GM10266 (cell line): Measurements from ENCODE around the gene SUN1.

Experiments used
- DNase-seq: peaks from one replicate; pipeline ENCODE4 v3.0.0; 2012; ENCODE audit errors: extremely low spot score
- TF ChIP-seq, protein P1 (sequence below): IDR thresholded peaks from 2 replicates; pipeline ENCODE4 v1.5.1; 2012; ENCODE audit warnings: mild to moderate bottlenecking, low read depth; ENCODE audit not compliant: control insufficient read depth, insufficient read depth; ENCODE audit errors: missing control alignments

SUN1 gene

DNA sequence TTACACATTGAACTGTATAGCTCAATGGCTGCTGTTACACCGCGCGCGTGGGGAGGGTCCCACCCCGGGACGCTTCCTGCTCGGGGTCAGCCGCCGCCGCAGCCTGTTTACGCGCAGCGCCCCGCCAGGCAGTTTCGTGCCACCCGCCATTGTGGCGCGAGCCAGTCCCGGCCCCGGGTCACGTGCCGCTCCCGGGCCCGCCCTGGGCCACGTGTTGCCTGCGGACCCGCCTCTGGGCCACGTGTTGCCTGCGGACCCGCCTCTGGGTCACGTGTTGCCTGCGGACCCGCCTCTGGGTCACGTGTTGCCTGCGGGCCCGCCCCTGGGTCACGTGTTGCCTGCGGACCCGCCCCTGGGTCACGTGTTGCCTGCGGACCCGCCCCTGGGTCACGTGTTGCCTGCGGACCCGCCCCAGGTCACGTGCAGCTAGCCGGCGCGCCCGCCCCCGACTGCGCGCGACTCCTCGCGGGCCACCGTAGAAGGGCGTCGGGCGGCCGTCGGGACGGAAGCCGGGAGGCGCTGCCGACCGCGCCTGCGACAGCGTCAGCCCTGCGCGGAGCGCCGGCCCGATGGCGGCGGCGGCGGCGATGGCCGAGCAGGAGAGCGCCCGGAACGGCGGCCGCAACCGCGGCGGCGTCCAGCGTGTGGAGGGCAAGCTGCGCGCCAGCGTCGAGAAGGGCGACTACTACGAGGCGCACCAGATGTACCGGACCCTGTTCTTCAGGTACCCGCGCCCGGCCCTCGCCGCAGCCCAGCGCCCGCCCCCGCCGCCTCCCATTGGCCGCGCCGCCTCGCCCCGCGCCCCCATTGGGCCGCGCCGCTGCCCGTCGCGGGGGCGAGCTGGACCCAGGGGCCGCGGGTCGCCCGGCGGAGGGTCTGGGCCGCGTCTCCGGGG, 44.0 kb downstream of the SUN1 start, which contains the start of gene GET4:
Gene GET4, plus strand, starts transcription at position 478 of the 895 bp plus-strand sequence. Its CDS starts 92 bp downstream, at position 570.
- TF ChIP-seq, protein P1, sequence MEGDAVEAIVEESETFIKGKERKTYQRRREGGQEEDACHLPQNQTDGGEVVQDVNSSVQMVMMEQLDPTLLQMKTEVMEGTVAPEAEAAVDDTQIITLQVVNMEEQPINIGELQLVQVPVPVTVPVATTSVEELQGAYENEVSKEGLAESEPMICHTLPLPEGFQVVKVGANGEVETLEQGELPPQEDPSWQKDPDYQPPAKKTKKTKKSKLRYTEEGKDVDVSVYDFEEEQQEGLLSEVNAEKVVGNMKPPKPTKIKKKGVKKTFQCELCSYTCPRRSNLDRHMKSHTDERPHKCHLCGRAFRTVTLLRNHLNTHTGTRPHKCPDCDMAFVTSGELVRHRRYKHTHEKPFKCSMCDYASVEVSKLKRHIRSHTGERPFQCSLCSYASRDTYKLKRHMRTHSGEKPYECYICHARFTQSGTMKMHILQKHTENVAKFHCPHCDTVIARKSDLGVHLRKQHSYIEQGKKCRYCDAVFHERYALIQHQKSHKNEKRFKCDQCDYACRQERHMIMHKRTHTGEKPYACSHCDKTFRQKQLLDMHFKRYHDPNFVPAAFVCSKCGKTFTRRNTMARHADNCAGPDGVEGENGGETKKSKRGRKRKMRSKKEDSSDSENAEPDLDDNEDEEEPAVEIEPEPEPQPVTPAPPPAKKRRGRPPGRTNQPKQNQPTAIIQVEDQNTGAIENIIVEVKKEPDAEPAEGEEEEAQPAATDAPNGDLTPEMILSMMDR, result peak; percentile 24
- peak; percentile 95 for DNase-seq

DNA sequence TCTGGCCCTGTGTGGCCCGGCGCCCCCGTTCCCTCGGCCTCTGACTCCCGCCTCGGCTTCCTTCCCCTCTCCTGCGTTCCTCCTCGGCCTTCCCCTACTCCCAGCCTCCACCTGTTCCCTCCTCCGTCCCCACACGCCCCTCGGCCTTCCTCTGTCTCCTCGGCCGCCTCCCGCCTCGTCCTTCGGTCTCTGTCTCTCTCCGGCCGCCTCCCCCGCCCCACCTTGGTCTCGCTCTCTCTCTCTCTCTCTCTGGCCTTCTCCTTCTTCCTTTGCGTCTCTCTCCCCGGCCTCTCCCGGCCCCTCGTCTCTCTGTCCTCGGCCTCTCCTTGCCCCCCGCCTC, 44.7 kb downstream of the SUN1 start:
- DNase-seq, result no peak

DNA sequence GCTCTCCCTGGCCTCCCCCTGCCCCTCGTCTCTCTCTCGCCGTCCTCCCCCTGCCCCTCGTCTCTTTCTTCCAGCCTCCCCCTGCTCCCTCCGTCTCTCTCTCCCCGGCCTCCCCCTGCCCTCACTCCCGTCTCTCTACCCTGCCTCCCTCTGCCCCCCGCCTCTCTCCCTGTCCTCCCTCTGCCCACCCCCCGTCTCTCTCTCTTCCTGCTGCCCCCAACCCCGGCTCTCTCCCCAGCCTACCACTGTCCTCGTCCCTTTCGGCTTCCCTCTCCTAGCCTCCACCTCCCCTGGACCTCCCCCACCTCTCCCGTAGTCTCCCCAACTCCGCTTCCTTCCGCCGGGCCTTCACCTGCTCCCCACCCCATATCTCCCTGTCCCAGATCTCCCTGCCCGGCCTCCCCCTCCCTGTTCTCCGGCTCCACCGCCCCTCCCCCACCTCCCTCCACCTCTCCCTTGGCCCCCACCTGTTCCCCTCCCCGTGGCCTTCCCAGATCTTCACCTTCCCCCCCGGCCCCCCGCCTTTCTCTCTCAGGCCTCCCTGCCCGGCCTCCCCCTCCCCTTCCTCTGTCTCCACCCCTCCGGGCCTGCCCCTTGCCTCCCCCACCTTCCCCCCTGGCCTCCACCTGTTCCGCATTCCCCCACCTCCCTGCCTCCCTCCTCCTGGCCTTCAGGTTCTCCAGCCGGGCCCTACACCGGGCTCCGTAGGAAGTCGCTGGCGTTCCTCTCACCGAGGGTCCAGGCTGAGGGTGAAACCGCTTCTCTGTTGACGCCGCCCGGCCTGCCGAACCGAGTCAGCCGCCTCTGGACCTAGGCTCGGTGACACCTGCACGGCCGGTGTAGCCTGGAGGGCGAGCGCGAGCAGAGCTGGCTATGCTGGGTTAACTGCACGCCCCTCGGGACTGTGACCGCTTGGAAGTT, 45.3 kb downstream of the SUN1 start:
- TF ChIP-seq, protein P1, result no peak
- no peak for DNase-seq

More for the DNA sequence above, 44.7 kb downstream of the SUN1 start:
- TF ChIP-seq, protein P1, result no peak

DNA sequence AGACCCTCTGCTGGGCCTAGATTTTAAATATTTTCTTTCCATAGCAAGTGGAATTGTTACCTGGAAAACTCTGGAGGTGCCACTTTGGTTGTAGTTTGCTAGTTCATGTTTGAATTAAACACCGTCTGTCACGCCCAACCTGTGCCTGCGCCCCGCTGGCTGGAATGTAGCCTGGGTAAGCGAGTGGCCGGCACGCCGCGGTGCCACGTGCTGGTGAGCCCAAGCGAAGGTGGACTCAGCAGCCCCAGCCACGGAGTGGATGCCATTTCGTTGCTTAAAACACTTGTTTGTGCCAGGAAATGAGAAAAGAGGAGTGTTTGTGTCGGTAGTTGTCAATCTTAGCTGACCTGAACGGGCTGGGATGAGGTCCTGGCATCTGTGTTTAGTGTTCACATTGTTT, 46.8 kb downstream of the SUN1 start:
- TF ChIP-seq, protein P1, result no peak
- DNase-seq, result no peak

DNA sequence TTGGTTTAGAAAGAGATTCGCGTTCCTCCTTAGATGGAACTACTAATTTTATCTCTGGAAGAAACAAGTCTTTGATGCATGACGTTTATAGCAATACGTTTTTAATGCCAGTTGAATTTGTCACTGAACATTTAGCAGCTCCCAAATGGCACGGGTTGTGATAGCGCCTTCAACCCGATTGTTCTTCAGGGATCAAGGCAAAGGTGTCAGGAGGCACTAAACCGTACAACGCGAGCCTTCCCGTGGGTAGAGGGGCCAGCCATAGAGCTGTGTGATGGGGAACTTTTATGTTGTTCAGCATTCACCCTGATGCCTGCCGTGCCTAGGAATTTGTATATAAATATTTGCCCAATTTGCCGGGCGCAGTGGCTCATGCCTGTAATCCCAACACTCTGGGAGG, 47.4 kb downstream of the SUN1 start:
- no peak for DNase-seq
- TF ChIP-seq, protein P1, result no peak

DNA sequence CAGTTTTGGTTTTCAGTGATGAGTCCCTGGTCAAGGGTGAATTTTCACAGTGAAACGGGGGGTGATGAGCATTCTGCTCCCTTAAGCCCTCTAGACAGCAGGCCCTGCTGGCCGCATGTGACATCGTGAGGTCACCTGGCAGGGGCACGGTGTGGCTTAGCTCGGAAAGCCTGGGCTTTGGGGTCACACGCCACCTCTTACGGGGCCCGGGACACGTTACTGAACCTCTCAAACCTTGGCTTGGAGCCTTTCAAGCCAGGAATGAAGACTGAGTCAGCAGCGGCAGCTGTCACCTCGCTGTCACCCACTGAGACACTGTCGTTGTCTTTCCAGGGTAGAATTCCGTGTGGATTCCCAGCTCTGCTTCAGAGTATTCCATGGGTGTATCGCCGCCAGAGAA, 48.2 kb downstream of the SUN1 start:
- TF ChIP-seq, protein P1, result no peak
- DNase-seq, result no peak
